IMR-90 (cell line): ENCODE data around the gene IFI27L2.

Source experiments
- CTCF ChIP-seq: conservative IDR thresholded peaks from 2 replicates; pipeline ENCODE4 v1.5.1; 2012; ENCODE audit warnings: mild to moderate bottlenecking, low read depth, low read length, improper control_type of control experiment
- MAFK ChIP-seq: IDR thresholded peaks from 2 replicates; pipeline ENCODE4 v1.6.1; 2012; ENCODE audit warnings: low read depth, low read length, improper control_type of control experiment
- MAZ ChIP-seq: IDR thresholded peaks from 2 replicates; pipeline ENCODE4 v1.6.1; 2012; ENCODE audit warnings: low read depth, mild to moderate bottlenecking, low read length, improper control_type of control experiment, moderate library complexity, borderline replicate concordance
- RAD21 ChIP-seq: IDR thresholded peaks from 2 replicates; pipeline ENCODE4 v1.6.1; 2012; ENCODE audit warnings: low read length, improper control_type of control experiment

- TF ChIP-seq RAD21 (no peak), MAFK (no peak), MAZ (no peak), CTCF (no peak)
These were observed 35.5 kb upstream of the IFI27L2 start for GRCh38 chr14:94164685-94165431.
